ENCODE data around the gene BPIFB3.

- TF ChIP-seq CTCF (conservative IDR thresholded peaks at IDR 0.05; ENCODE audit: low read depth, low read length): no peak
- TF ChIP-seq EZH2 (IDR thresholded peaks at IDR 0.05; ENCODE audit: borderline replicate concordance, low read depth, low read length, poor library complexity, severe bottlenecking): no peak
These were observed 21.6 kb downstream of the BPIFB3 start for GRCh38 chr20:33075281-33075680.

Measured in A673 (cell line).